Fibroblast of the aortic adventitia (primary cell): ENCODE results near the gene SNX12. TPM values are rescaled to one million over a fixed set of nuclear protein-coding genes. Genes with fewer than 3 reads are reported as not detected.
A peak's percentile ranks its signal among the peaks of the same experiment; 100 is the strongest.
"Not testable (repeated sequence)": the region's sequence is repeated elsewhere in the genome, so short reads cannot be mapped to it uniquely, and the experiment has no call there.

ENCODE experiments used
- DNase-seq: peaks from one replicate; pipeline ENCODE4 v3.0.0-alpha.2; 2010; ENCODE audit warnings: low read depth
- H3K4me3 ChIP-seq: 2 replicates; pipeline ENCODE4 v1.5.1; 2011; ENCODE audit warnings: low read depth, mild to moderate bottlenecking, control low read depth, low read length, moderate library complexity
- small RNA-seq: library from RNA; depleted of rRNA; stranded (forward); fragments of <200 nt; gene quantifications from one replicate; pipeline ENCODE3, GENCODE V24; 2012
- total RNA-seq: library from RNA; depleted of rRNA; stranded (reverse); fragments of >200 nt; gene quantifications from 2 replicates; pipeline ENCODE4 v1.2.3, GENCODE V29; 2012; ENCODE audit warnings: low replicate concordance
- TF ChIP-seq, protein P1 (sequence below): IDR thresholded peaks from 2 replicates; pipeline ENCODE4 v1.5.1; 2011; ENCODE audit warnings: mild to moderate bottlenecking, low read length, control low read depth, inconsistent platforms; ENCODE audit not compliant: insufficient read depth

The SNX12 gene
- total RNA-seq, 1 donor, result 61.7 TPM

GRCh38 chrX:71052721-71053120 lies 15.4 kb downstream of the SNX12 start:
- no peak overlapping the region for H3K4me3 ChIP-seq
- no peak for DNase-seq
- TF ChIP-seq, protein P1, sequence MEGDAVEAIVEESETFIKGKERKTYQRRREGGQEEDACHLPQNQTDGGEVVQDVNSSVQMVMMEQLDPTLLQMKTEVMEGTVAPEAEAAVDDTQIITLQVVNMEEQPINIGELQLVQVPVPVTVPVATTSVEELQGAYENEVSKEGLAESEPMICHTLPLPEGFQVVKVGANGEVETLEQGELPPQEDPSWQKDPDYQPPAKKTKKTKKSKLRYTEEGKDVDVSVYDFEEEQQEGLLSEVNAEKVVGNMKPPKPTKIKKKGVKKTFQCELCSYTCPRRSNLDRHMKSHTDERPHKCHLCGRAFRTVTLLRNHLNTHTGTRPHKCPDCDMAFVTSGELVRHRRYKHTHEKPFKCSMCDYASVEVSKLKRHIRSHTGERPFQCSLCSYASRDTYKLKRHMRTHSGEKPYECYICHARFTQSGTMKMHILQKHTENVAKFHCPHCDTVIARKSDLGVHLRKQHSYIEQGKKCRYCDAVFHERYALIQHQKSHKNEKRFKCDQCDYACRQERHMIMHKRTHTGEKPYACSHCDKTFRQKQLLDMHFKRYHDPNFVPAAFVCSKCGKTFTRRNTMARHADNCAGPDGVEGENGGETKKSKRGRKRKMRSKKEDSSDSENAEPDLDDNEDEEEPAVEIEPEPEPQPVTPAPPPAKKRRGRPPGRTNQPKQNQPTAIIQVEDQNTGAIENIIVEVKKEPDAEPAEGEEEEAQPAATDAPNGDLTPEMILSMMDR, result no peak

GRCh38 chrX:71047891-71048290 lies 20.2 kb downstream of the SNX12 start:
- not testable (repeated sequence) for DNase-seq, H3K4me3 ChIP-seq

GRCh38 chrX:71017396-71017939 lies 50.7 kb downstream of the SNX12 start:
- DNase-seq, result peak; percentile 4
- TF ChIP-seq, protein P1, result no peak

More at GRCh38 chrX:71017396-71017939, 50.7 kb downstream of the SNX12 start:
- no peak overlapping the region for H3K4me3 ChIP-seq

Small RNA genes lying within 50 kb of the gene (small RNA-seq; reads per million reads assigned to genes)
- gene CXorf65, result not detected
- not detected for gene RNU1-56P

Other genes with a start within 250 kb of the SNX12 start
- not detected in 2 replicates for gene TEX11, start 159.6 kb downstream of the SNX12 start, total RNA-seq
- gene SLC7A3, start 137.2 kb downstream of the SNX12 start, total RNA-seq, result not detected in 2 replicates
- 4.2 and 75.8 TPM in 2 replicates for gene FOXO4, start 27.5 kb upstream of the SNX12 start, total RNA-seq
- gene CXorf65, start 38.4 kb upstream of the SNX12 start, total RNA-seq, result not detected in 2 replicates
- not detected in 2 replicates for gene IL2RG, start 43.2 kb upstream of the SNX12 start, total RNA-seq
- gene MED12, start 50.3 kb upstream of the SNX12 start, total RNA-seq, result 12.4 and 24.3 TPM in 2 replicates
- 1.5 and 4.2 TPM in 2 replicates for gene NLGN3, start 76.5 kb upstream of the SNX12 start, total RNA-seq
- not detected in 2 replicates for gene GJB1, start 154.9 kb upstream of the SNX12 start, total RNA-seq
- 10.6 and 20.3 TPM in 2 replicates for gene ZMYM3, start 185.8 kb upstream of the SNX12 start, total RNA-seq
- gene NONO, start 215.3 kb upstream of the SNX12 start, total RNA-seq, result 330 and 444 TPM in 2 replicates
- 2.6 and 6.2 TPM in 2 replicates for gene ITGB1BP2, start 233.4 kb upstream of the SNX12 start, total RNA-seq